ENCODE data around the gene MALAT1. TPM values are rescaled to one million over a fixed set of nuclear protein-coding genes. Genes with fewer than 3 reads are reported as not detected.

Gene MALAT1
- total RNA-seq, 1 donor from 2014 or later: 6,276 TPM

- TF ChIP-seq CTCF (conservative IDR thresholded peaks at IDR 0.05): no peak
- H3K27me3 Mint-ChIP-seq: no peaks in the 10 kb centered on the region
- H3K4me3 Mint-ChIP-seq: peak overlapping the region; percentile 74
- H3K27ac Mint-ChIP-seq: peak overlapping the region; percentile 94
- H3K4me1 Mint-ChIP-seq (ENCODE audit: unreplicated experiment): peaks cover 72% of the 10 kb centered on the region
- H3K9me3 Mint-ChIP-seq: no peaks in the 10 kb centered on the region
- H3K36me3 Mint-ChIP-seq: no peaks in the 10 kb centered on the region
- DNase-seq (ENCODE audit: extremely low spot score, unreplicated experiment): no peak
Measured at GRCh38 chr11:65489706-65490320, 9.0 kb upstream of the MALAT1 start.

GRCh38 chr11:65491163-65491465 lies 7.7 kb upstream of the MALAT1 start:
- Mint-ChIP-seq H3K4me1 (ENCODE audit: unreplicated experiment) (peaks cover 65% of the 10 kb centered on the region), H3K4me3 (peak overlapping the region; percentile 45)

GRCh38 chr11:65491614-65492386 lies 7.0 kb upstream of the MALAT1 start:
- no peaks in the 10 kb centered on the region for H3K36me3 Mint-ChIP-seq

More at GRCh38 chr11:65491163-65491465, 7.7 kb upstream of the MALAT1 start:
- TF ChIP-seq CTCF (conservative IDR thresholded peaks at IDR 0.05): no peak
- H3K9me3 Mint-ChIP-seq: no peaks in the 10 kb centered on the region
- peak overlapping the region; percentile 91 for H3K27ac Mint-ChIP-seq
- no peaks in the 10 kb centered on the region for H3K27me3 Mint-ChIP-seq
- no peaks in the 10 kb centered on the region for H3K36me3 Mint-ChIP-seq
- DNase-seq (ENCODE audit: extremely low spot score, unreplicated experiment): no peak

GRCh38 chr11:65492387-65492636 lies 6.5 kb upstream of the MALAT1 start:
- Mint-ChIP-seq H3K27me3 (no peaks in the 10 kb centered on the region), H3K27ac (peak overlapping the region; percentile 91), H3K4me3 (peak overlapping the region; percentile 58), H3K4me1 (ENCODE audit: unreplicated experiment) (peaks cover 77% of the 10 kb centered on the region), H3K36me3 (no peaks in the 10 kb centered on the region), H3K9me3 (no peaks in the 10 kb centered on the region)
- no peak for TF ChIP-seq CTCF (conservative IDR thresholded peaks at IDR 0.05)
- DNase-seq (ENCODE audit: extremely low spot score, unreplicated experiment): no peak

More at GRCh38 chr11:65491614-65492386, 7.0 kb upstream of the MALAT1 start:
- Mint-ChIP-seq H3K4me3 (peak overlapping the region; percentile 54), H3K4me1 (ENCODE audit: unreplicated experiment) (peaks cover 72% of the 10 kb centered on the region), H3K27ac (peak overlapping the region; percentile 91), H3K9me3 (no peaks in the 10 kb centered on the region), H3K27me3 (no peaks in the 10 kb centered on the region)
- no peak for DNase-seq (ENCODE audit: extremely low spot score, unreplicated experiment)
- no peak for TF ChIP-seq CTCF (conservative IDR thresholded peaks at IDR 0.05)

GRCh38 chr11:65492637-65493366 lies 6.0 kb upstream of the MALAT1 start:
- no peaks in the 10 kb centered on the region for H3K27me3 Mint-ChIP-seq
- no peaks in the 10 kb centered on the region for H3K9me3 Mint-ChIP-seq
- DNase-seq (ENCODE audit: extremely low spot score, unreplicated experiment): no peak
- H3K27ac Mint-ChIP-seq: peak overlapping the region; percentile 91
- peak overlapping the region; percentile 71 for H3K4me3 Mint-ChIP-seq
- peaks cover 75% of the 10 kb centered on the region for H3K4me1 Mint-ChIP-seq (ENCODE audit: unreplicated experiment)
- TF ChIP-seq CTCF (conservative IDR thresholded peaks at IDR 0.05): no peak
- no peaks in the 10 kb centered on the region for H3K36me3 Mint-ChIP-seq

Data from type B pancreatic cell (in vitro differentiated cells).